ENCODE data around the gene LCAT. TPM values are rescaled to one million over a fixed set of nuclear protein-coding genes. Genes with fewer than 3 reads are reported as not detected.

Gene LCAT
- polyA plus RNA-seq, 1 of the 3 experiments (the other 2 are of a cell fraction), result 11.1 TPM

DNA sequence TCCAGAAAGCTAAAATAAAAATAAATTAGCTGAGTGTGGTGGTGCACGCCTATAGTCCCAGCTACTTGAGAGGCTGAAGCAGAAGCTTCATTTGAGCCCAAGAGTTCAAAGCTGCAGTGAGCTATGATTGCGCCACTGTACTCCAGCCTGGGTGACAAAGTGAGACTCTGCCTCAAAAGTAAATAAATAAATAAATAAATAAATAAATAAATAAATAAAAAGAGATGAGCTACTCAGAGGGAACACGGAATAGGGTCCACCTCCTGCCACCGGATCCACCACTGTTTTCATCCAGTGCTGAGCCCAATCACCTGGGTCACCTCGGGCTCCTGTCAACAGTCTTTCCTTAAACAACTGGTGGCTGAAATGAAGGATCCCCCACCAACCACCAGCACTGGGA lies 43.0 kb upstream of the LCAT start:
- no peaks in the 10 kb centered on the region for H3K9me3 ChIP-seq
- H4K20me1 ChIP-seq (ENCODE audit: insufficient read depth), result no peaks in the 10 kb centered on the region
- H3K9ac ChIP-seq, result no peak overlapping the region
- H3F3A ChIP-seq (replicated peaks; ENCODE audit: insufficient read depth), result no peaks in the 10 kb centered on the region
- H3K36me3 ChIP-seq (replicated peaks in 1 of 2; ENCODE audit: control insufficient read depth in 1 of 2, insufficient read depth in 2 of 2, low read length in 1 of 2), result no peaks in the 10 kb centered on the region
- H3K4me2 ChIP-seq, result no peak overlapping the region
- ChIA-PET CTCF (interaction anchor here (0.9 to 2.0 kb wide), 2 partner anchors 54 to 243 kb away, joined by 4 to 8 read pairs; no protein-coding TSS in a partner anchor), POLR2A (no interaction called here)
- DNase-seq, result no peak
- H3K79me2 ChIP-seq (ENCODE audit: insufficient read depth), result no peaks in the 10 kb centered on the region
- peaks cover 0 to 3% of the 10 kb centered on the region in 2 experiments; a peak in 1 of 4 replicates for H3K4me1 ChIP-seq (ENCODE audit: control insufficient read depth in 1 of 2, insufficient read depth in 2 of 2, low read depth in 1 of 2, low read length in 1 of 2)
- WGBS (ENCODE audit: low lambda C conversion rate), result 80% methylated on average over 5 of the region's 5 CpGs
- H3K9me2 ChIP-seq, result no peaks in the 10 kb centered on the region
- H3K27ac ChIP-seq (ENCODE audit: low read depth in 2 of 2, low read length in 1 of 2), result no peak overlapping the region
- H2AFZ ChIP-seq (ENCODE audit: low read depth), result no peak overlapping the region
- H3K27me3 ChIP-seq (ENCODE audit: insufficient read depth), result no peaks in the 10 kb centered on the region
- no peak for TF ChIP-seq CHD2 (IDR thresholded peaks at IDR 0.05; ENCODE audit: low read length, partially characterized antibody)
- no peak for TF ChIP-seq FOXJ3 (CRISPR knock-in tag; IDR thresholded peaks at IDR 0.05)
- TF ChIP-seq TEAD4 (IDR thresholded peaks at IDR 0.05; ENCODE audit: borderline replicate concordance, insufficient read depth), result no peak
- no peak for TF ChIP-seq FOXM1 (IDR thresholded peaks at IDR 0.05; ENCODE audit: low read depth)
- TF ChIP-seq EP300 (IDR thresholded peaks at IDR 0.05; ENCODE audit: borderline replicate concordance in 1 of 2, low read depth in 1 of 2, low read length in 1 of 2), result no peak
- TF ChIP-seq MEF2A (IDR thresholded peaks at IDR 0.05; ENCODE audit: borderline replicate concordance, low read depth), result no peak
- no peak for TF ChIP-seq USF1 (IDR thresholded peaks at IDR 0.05; ENCODE audit: borderline replicate concordance, low read depth)
- TF ChIP-seq SIN3A (IDR thresholded peaks at IDR 0.05; ENCODE audit: borderline replicate concordance, low read depth, low read length), result no peak
- no peak for TF ChIP-seq SMC3 (IDR thresholded peaks at IDR 0.05; ENCODE audit: low read depth, low read length)
- TF ChIP-seq RAD21 (IDR thresholded peaks at IDR 0.05; ENCODE audit: low read length), result no peak
- no peak for TF ChIP-seq POLR2AphosphoS5 (IDR thresholded peaks at IDR 0.05; ENCODE audit: low read depth, low read length)
- no peak for TF ChIP-seq ELF1 (IDR thresholded peaks at IDR 0.05)
- no peak overlapping the region for H3K4me3 ChIP-seq (ENCODE audit: low read depth in 2 of 2, low read length in 1 of 2)

DNA sequence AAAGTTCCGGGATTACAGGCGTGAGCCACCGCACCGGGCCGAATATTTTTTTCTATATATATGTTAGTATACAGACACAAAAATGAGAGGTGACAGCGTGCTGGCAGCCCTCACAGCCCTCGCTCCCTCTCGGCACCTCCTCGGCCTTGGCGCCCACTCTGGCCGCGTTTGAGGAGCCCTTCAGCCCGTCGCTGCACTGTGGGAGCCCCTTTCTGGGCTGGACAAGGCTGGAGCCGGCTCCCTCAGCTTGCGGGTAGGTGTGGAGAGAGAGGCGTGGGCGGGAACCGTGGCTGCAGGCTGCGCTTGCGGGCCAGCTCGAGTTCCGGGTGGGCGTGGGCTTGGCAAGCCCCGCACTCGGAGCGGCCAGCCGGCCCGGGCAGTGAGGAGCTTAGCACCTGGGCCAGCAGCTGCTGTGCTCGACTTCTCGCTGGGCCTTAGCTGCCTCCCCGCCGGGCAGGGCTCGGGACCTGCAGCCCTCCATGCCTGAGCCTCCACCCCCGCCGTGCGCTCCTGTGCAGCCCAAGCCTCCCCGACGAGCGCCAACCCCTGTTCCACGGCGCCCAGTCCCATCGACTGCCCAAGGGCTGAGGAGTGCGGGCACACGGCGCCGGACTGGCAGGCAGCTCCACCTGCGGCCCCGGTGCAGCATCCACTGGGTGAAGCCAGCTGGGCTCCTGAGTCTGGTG lies 38.2 kb upstream of the LCAT start:
- Histone ChIP-seq H3K4me1 (ENCODE audit: control insufficient read depth in 1 of 2, insufficient read depth in 2 of 2, low read depth in 1 of 2, low read length in 1 of 2) (peaks cover 0 to 3% of the 10 kb centered on the region in 2 experiments; a peak in 1 of 4 replicates), H3K36me3 (replicated peaks in 1 of 2; ENCODE audit: control insufficient read depth in 1 of 2, insufficient read depth in 2 of 2, low read length in 1 of 2) (no peaks in the 10 kb centered on the region), H3K4me2 (no peak overlapping the region), H3K79me2 (ENCODE audit: insufficient read depth) (no peaks in the 10 kb centered on the region), H3K27me3 (ENCODE audit: insufficient read depth) (no peaks in the 10 kb centered on the region; the same call in 1 of the 2 replicates), H3K4me3 (ENCODE audit: low read depth in 2 of 2, low read length in 1 of 2) (no peak overlapping the region), H4K20me1 (ENCODE audit: insufficient read depth) (no peaks in the 10 kb centered on the region), H3K9me2 (no peaks in the 10 kb centered on the region), H3K9ac (no peak overlapping the region), H2AFZ (ENCODE audit: low read depth) (no peak overlapping the region), H3F3A (replicated peaks; ENCODE audit: insufficient read depth) (no peaks in the 10 kb centered on the region), H3K27ac (ENCODE audit: low read depth in 2 of 2, low read length in 1 of 2) (no peak overlapping the region), H3K9me3 (no peaks in the 10 kb centered on the region)
- POLR2A ChIA-PET, result no interaction called here
- TF ChIP-seq YY1 (IDR thresholded peaks at IDR 0.05; ENCODE audit: low read depth) (no peak), GATA2 (CRISPR knock-in tag; IDR thresholded peaks at IDR 0.05) (no peak), SMC3 (IDR thresholded peaks at IDR 0.05; ENCODE audit: low read depth, low read length) (no peak), CHD2 (IDR thresholded peaks at IDR 0.05; ENCODE audit: low read length, partially characterized antibody) (no peak), RCOR1 (IDR thresholded peaks at IDR 0.05; ENCODE audit: low read length) (no peak), RAD21 (IDR thresholded peaks at IDR 0.05; ENCODE audit: low read length) (no peak), TAF1 (IDR thresholded peaks at IDR 0.05; ENCODE audit: borderline replicate concordance, low read depth, low read length) (no peak), RXRA (IDR thresholded peaks at IDR 0.05; ENCODE audit: borderline replicate concordance, low read depth) (no peak), FOXM1 (IDR thresholded peaks at IDR 0.05; ENCODE audit: low read depth) (no peak), CTCF (IDR thresholded peaks at IDR 0.05) (no peak), EP300 (IDR thresholded peaks at IDR 0.05; ENCODE audit: borderline replicate concordance in 1 of 2, low read depth in 1 of 2, low read length in 1 of 2) (no peak), NFIC (IDR thresholded peaks at IDR 0.05; ENCODE audit: borderline replicate concordance) (no peak), FOSL2 (IDR thresholded peaks at IDR 0.05; ENCODE audit: borderline replicate concordance, low read depth) (no peak)
- TF ChIP-seq, protein P1, sequence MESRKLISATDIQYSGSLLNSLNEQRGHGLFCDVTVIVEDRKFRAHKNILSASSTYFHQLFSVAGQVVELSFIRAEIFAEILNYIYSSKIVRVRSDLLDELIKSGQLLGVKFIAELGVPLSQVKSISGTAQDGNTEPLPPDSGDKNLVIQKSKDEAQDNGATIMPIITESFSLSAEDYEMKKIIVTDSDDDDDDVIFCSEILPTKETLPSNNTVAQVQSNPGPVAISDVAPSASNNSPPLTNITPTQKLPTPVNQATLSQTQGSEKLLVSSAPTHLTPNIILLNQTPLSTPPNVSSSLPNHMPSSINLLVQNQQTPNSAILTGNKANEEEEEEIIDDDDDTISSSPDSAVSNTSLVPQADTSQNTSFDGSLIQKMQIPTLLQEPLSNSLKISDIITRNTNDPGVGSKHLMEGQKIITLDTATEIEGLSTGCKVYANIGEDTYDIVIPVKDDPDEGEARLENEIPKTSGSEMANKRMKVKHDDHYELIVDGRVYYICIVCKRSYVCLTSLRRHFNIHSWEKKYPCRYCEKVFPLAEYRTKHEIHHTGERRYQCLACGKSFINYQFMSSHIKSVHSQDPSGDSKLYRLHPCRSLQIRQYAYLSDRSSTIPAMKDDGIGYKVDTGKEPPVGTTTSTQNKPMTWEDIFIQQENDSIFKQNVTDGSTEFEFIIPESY (IDR thresholded peaks at IDR 0.05; ENCODE audit: borderline replicate concordance, low read depth), result no peak
- TF ChIP-seq, protein P2, sequence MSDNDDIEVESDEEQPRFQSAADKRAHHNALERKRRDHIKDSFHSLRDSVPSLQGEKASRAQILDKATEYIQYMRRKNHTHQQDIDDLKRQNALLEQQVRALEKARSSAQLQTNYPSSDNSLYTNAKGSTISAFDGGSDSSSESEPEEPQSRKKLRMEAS (IDR thresholded peaks at IDR 0.05; ENCODE audit: low read depth), result no peak
- 84% methylated on average over 25 of the region's 49 CpGs for WGBS (ENCODE audit: low lambda C conversion rate)
- DNase-seq, result no peak
- CTCF ChIA-PET, result interaction anchor here (0.8 to 1.2 kb wide), 2 partner anchors 9 to 40 kb away, joined by 3 to 4 read pairs; no protein-coding TSS in a partner anchor

All from SK-N-SH (cell line).